Stimulated activated CD4-positive, alpha-beta T cell treated with anti-CD3 and anti-CD28 coated beads, Interleukin-1b, Interleukin-23, amount 100 ng/mL, for 48 hours (primary cell): ENCODE data around the gene SGMS1.
A peak's percentile ranks its signal among the peaks of the same experiment; 100 is the strongest.
"Not testable (repeated sequence)": the region's sequence is repeated elsewhere in the genome, so short reads cannot be mapped to it uniquely, and the experiment has no call there.

Experiments used
- DNase-seq: peaks from one replicate; pipeline ENCODE4 v3.0.0-alpha.2; 2020

SGMS1 gene

GRCh38 chr10:50445777-50446176 is 178.0 kb downstream of the SGMS1 start:
- not testable (repeated sequence) for DNase-seq

- no peak for DNase-seq
These were observed 183.3 kb downstream of the SGMS1 start for GRCh38 chr10:50440489-50440888.

DNA sequence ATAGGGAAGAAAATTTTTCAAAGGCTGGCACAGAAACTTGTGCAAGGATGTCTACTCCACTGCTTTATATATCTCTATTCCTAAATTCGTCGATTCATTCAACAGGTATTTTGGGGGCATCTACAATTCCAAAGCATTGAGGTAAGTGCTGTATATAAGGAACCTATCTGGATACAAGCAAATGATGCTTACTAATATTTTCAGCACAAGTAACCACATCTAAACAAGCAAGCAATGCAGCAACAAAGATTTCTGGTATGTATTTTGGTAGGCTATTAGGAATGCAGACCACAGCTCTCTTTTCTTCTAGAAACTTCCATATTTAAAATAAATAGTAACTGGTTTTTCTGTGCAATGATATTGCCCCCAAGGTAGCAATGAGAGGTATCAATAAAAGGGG is 183.9 kb downstream of the SGMS1 start:
- DNase-seq, result no peak

- DNase-seq, result no peak
These were observed 184.6 kb downstream of the SGMS1 start for GRCh38 chr10:50439187-50439586.

DNA sequence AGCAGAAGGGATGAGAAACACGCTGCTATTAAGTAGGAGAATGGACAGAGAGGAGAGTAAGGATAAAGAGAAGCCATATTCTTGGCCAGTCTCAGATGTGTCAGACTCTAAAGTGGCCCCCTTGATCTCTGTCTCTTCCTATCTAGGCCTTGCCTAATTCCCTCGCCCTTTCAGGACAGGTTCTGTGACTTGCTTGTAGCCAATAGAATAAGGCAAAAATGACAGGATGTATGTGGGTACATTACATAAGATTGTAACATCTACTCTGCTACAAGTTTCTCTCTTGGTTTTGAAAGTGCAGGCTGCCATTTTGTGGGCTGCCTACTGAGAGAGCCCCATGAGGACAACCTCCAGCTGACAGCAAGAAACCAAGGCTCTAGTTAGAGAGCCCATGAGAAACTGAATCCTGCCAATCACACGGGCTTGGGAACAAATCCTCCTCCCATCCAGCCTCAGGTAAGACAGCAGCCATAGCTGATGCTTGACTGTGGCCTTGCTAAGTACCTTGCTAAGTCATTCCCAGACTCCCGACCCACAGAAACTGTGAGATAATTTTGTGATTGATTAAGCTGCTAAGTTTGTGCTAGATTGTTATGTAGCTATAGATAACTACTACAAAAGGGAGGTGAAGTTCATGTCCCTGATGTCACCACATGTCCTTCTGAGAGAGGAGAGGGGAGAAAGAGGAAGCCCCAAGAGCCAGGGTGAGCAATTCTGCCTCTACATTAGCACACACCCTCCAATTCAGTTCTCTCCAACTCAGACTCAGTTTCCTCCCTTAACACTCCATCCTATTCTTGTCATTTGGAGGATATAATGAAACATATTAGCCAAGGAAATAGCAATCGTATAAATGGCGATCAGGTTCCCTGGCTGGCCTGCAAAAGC is 185.5 kb downstream of the SGMS1 start:
- no peak for DNase-seq

DNA sequence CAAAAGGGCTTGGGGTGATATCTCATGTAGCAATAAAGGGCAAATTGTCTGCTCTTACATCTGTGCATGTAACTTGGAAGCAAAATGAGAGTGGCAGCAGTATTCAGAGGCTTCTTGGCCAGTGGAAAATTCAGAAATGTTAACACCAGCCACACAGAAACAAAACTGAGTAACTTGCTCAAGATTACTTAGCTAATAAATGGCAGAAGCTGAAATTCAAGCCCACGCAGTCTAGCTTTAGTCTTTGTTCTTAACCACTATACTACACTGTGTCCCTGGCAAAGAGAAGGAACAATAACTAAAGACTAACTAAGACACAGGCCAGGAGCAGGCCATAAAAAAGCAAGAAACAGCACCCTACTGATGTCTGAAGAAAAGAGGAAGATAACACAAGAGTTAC is 186.5 kb downstream of the SGMS1 start:
- DNase-seq, result no peak

DNA sequence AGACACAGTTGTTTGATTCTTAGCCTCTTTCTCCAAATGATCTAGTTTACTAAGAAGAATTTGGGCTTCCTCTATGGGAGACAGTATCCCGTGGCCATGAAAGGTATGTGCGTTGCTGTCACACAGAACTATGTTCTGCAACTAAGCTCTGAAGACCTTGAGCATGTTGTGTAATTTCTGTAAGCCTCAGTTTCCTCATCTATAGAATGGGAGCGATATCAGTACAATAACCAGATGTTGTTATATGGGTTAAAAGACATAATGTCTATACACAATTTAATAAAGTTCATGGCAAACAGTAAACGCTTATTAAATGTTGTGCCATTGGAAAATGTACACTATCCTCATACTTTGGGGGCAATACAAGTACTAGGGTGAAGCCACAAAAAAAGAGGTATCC is 187.0 kb downstream of the SGMS1 start:
- no peak for DNase-seq

- no peak for DNase-seq
These were observed 191.3 kb downstream of the SGMS1 start for GRCh38 chr10:50432211-50433009.

DNA sequence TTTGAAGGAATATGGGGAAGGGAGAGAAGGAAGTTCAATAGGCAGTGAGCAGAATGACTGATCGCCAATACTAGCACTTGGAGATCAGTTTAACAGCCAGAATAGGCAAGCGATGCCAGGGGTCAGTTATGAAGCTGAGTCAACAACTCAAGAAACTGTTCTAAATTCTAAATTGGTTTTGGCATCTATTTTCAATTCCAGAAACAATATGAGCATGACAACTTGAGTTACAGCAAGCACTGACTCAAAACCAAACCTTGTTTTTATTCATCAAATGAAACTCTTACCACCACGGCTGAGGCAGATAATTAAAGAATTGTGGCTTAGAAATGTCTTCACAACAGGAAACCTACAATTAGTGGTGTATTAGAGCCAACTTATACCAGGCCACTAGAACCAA is 192.0 kb downstream of the SGMS1 start:
- peak; percentile 20 for DNase-seq

DNA sequence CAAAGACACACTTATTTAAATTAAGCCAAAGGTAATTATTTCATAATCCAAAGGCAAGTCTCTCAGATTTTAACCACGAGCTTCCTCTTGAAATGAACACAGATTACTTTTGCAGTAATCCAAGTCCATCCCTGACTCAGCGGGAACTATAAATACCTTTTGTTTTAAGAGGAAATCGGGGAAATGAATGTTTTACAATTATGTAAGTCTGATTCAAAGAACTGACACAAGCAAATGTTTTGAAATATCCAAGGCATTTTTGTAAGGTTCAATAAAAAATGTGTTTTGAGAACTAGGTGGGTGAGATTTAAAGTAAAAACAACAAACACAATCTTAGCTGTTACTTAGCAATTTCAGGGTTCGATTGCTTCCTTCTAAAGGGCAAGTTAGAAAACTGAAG is 192.6 kb downstream of the SGMS1 start:
- DNase-seq, result no peak

DNA sequence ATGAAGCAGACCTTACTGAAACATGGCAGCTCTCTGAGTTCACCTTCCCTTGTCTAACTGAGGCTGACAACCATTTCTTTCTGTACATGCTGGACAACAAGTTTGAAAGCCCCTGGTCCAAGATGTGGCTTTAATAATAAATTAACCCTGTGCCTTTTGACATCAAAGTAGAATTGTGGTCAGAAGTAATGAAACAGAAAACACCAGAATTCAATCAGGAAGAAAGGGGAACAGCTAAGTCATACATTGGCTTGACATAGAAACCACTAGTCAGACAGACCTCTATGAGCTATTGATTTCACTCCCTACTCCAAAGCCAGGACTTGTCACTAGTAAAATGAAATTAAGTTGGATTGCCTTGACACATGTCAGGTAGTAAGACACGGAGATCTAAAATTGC is 197.3 kb downstream of the SGMS1 start:
- DNase-seq, result no peak

GRCh38 chr10:50425215-50425614 is 198.5 kb downstream of the SGMS1 start:
- not testable (repeated sequence) for DNase-seq

GRCh38 chr10:50423448-50423847 is 200.3 kb downstream of the SGMS1 start:
- DNase-seq, result no peak

DNA sequence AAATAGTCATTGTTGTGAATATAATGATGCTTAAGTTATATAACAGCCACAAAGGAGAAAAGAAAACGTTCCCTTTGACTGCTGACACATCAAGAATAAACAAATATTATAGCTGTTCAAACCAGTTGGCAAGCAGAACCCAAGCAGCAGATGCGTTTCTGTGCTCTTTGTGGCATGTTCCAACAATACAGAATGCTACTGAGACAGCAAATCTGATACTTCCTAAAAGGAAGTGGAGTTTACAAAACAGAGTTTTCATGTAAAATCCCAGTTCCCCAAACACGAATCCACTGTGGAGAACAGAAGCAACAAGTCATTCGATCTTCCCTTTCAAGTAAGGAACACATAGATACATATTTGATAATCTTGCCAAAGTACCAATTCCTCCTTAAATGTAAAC is 201.5 kb downstream of the SGMS1 start:
- no peak for DNase-seq

DNA sequence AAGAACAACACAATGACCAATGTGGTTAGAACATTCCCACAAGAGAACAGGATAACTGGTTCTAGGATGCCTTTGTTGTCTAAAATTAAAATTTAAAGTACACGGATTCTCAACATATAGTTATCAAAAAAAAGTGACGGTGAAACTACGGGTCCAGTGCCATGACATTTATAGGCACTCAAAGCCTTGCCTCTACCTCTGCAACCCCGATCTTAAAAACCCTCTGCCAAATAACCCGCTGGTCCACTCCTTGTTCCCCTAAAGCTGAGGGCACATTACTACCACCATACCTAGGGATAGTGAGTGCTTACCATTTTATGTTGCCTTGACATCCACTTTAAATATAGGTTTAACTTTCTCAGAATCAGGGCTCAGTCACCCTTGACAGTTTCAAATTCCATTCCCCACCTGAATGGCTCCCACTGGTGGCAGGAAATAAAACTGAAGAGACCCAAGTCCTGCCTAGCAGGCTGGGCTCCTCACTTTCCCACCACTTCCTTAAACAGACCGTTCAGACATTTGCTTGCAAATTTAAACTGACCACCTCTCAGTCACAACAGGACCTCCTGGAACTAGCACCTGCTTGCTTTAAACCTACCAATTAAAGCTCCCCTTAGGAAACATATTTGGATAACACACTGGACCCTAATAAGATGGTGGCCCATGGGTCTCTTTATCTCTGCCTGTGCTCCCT is 202.6 kb downstream of the SGMS1 start:
- DNase-seq, result no peak

DNA sequence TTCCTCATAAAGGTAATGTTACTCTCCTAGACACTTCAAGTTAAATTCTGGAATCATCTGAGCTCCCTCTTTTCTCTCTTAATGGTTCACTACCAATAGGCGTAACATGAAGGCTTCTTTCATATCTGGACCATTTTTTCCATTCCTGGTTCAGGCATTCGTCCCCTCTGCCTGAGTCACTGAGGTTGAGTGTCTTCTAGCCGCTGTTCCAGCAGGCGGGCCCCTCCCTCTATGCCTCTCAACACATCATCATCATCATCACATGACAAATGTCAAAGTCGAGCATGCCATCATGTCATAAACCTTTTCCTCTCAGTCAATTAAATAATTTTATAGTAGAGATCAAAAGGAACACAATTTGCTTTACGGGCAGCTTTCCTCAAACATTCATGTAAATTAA is 203.6 kb downstream of the SGMS1 start:
- DNase-seq, result no peak

- DNase-seq, result no peak
These were observed 204.0 kb downstream of the SGMS1 start for GRCh38 chr10:50419756-50420155.

GRCh38 chr10:50419091-50419490 is 204.7 kb downstream of the SGMS1 start:
- no peak for DNase-seq

- peak; percentile 52 for DNase-seq
These were observed 205.6 kb downstream of the SGMS1 start for GRCh38 chr10:50417886-50418830.

GRCh38 chr10:50417486-50417885 is 206.3 kb downstream of the SGMS1 start:
- no peak for DNase-seq

GRCh38 chr10:50416881-50417280 is 206.9 kb downstream of the SGMS1 start:
- DNase-seq, result no peak

GRCh38 chr10:50416181-50416824 is 207.5 kb downstream of the SGMS1 start:
- DNase-seq, result no peak
